Chondrocyte (in vitro differentiated cells): ENCODE measurements around the gene F5. TPM values are rescaled to one million over a fixed set of nuclear protein-coding genes. Genes with fewer than 3 reads are reported as not detected.

Source experiments
- DNase-seq: peaks from one replicate; pipeline ENCODE4 v3.0.0; 2021; ENCODE audit warnings: mixed read lengths, low spot score
- H3K27ac Mint-ChIP-seq: one replicate; pipeline ENCODE4 v1.8.0; 2021; ENCODE audit warnings: mild to moderate bottlenecking, moderate library complexity, mixed read lengths; ENCODE audit not compliant: unreplicated experiment
- H3K27me3 Mint-ChIP-seq: 2 replicates; pipeline ENCODE4 v1.8.0; 2021; ENCODE audit warnings: low read depth, mixed read lengths
- H3K36me3 Mint-ChIP-seq: 2 replicates; pipeline ENCODE4 v1.8.0; 2021; ENCODE audit warnings: low read depth, mixed read lengths
- H3K4me1 Mint-ChIP-seq: 2 replicates; pipeline ENCODE4 v1.8.0; 2021; ENCODE audit warnings: low read depth, mild to moderate bottlenecking, mixed read lengths
- H3K4me3 Mint-ChIP-seq: one replicate; pipeline ENCODE4 v1.8.0; 2021; ENCODE audit warnings: mild to moderate bottlenecking, moderate library complexity, mixed read lengths; ENCODE audit not compliant: unreplicated experiment
- H3K9me3 Mint-ChIP-seq: 2 replicates; pipeline ENCODE4 v1.8.0; 2021; ENCODE audit warnings: low read depth, mixed read lengths
- total RNA-seq: library from RNA; stranded (reverse); gene quantifications from 3 replicates; pipeline ENCODE4 v1.2.1, GENCODE V29; 2021
- TF ChIP-seq, protein P1 (sequence below): fragments of 200-600 bp; sonication (generic); IDR thresholded peaks from 2 replicates; pipeline ENCODE4 v1.5.0; 2021; ENCODE audit warnings: antibody characterized with exemption, mild to moderate bottlenecking, moderate library complexity

F5 gene
- total RNA-seq, 1 donor from 2014 or later = not detected

DNA sequence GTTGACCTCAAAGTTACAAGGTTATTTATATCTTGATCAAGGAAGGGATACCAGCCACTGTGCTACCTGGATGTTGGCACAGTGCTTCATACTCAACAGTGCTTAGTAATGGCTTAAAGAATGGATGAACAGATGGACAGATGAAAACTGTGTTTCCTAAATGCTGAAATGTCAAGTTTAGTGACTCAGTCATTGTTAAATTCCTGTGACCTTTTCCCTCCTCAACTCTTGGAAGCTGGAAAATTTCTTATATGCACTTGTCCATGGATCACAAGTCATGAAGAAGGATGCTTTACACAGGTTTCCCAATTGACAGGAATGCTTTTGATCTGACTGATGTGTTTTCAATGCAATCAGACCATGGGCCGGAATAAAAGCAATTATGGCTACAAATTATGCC lies 60.9 kb downstream of the F5 start:
- Mint-ChIP-seq H3K4me3 (no peak overlapping the region), H3K27me3 (peaks cover 4% of the 10 kb centered on the region), H3K9me3 (no peaks in the 10 kb centered on the region), H3K27ac (no peak overlapping the region), H3K36me3 (no peaks in the 10 kb centered on the region), H3K4me1 (peaks cover 2% of the 10 kb centered on the region)
- TF ChIP-seq, protein P1, sequence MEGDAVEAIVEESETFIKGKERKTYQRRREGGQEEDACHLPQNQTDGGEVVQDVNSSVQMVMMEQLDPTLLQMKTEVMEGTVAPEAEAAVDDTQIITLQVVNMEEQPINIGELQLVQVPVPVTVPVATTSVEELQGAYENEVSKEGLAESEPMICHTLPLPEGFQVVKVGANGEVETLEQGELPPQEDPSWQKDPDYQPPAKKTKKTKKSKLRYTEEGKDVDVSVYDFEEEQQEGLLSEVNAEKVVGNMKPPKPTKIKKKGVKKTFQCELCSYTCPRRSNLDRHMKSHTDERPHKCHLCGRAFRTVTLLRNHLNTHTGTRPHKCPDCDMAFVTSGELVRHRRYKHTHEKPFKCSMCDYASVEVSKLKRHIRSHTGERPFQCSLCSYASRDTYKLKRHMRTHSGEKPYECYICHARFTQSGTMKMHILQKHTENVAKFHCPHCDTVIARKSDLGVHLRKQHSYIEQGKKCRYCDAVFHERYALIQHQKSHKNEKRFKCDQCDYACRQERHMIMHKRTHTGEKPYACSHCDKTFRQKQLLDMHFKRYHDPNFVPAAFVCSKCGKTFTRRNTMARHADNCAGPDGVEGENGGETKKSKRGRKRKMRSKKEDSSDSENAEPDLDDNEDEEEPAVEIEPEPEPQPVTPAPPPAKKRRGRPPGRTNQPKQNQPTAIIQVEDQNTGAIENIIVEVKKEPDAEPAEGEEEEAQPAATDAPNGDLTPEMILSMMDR = no peak
- no peak for DNase-seq

DNA sequence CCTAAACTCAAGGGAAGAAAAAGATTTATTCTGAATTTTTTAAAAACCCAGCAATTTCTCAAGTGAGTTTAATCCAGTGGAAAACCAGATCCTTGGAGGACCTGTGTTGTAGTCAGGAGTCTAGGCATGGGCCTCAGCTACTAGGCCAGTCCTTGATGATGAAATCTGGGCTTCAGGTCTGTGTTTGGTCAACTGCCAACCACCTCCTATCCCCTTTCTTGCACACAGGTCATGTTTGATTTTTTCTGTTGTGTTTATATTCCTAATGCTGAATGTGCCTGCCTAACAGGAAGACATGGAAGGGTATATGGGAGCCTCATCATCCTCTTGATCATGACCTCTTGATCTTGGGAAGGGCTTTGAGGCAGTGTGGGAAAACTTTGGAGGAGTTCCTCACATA lies 62.4 kb downstream of the F5 start:
- Mint-ChIP-seq H3K27me3 (no peaks in the 10 kb centered on the region), H3K36me3 (no peaks in the 10 kb centered on the region), H3K4me1 (no peaks in the 10 kb centered on the region), H3K4me3 (no peak overlapping the region), H3K9me3 (no peaks in the 10 kb centered on the region), H3K27ac (no peak overlapping the region)
- TF ChIP-seq, protein P1 = no peak
- no peak for DNase-seq

DNA sequence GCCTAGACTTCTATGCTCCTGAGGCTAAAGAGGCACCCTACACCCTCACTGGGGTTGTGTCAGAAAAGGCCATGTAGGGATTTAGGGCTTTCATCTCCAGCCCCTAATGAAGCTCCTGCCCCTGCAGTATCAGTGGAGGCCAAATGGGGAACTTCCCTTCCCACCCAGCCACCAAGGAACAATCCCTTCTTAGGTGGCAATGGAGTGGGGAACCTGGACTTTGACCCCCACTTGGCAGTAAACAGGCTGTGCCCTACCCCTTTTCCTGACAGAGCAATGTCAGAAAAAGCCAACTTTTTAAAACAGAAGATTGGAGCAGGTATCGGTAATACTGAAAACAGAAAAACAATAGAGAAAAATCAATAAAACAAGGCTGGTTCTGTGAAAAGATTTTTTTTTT lies 65.1 kb downstream of the F5 start:
- Mint-ChIP-seq H3K4me3 (no peak overlapping the region), H3K36me3 (no peaks in the 10 kb centered on the region), H3K4me1 (no peaks in the 10 kb centered on the region), H3K27ac (no peak overlapping the region), H3K9me3 (no peaks in the 10 kb centered on the region), H3K27me3 (no peaks in the 10 kb centered on the region)
- TF ChIP-seq, protein P1 = no peak
- DNase-seq = no peak

DNA sequence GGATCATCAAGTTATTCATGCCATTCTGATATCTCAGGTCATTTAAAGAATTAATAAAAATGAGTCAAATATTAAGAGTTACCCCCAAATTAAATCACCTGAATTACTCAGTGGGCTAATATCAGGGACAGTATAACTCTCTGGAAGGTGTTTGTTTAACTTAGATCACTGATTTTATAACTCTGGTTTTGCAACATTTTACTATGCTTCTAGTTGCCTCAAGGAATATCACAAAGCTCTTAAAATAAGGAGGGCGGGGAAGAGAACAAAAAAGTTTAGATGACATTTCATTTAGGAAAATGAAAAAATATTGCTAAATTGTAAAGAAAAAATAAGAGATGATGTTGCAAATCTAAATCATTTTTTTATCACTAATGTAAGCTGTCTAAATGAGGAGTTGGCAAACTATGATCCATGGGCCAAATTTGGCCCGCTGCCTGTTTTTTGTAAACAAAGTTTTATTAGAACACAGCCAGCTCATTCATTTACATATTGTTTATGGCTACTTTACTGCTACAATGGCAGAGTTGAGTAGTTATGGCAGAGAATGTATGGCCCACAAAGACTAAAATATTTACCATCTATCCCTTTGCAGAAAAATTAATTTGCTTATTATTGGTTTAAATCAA lies 68.6 kb downstream of the F5 start:
- peaks cover 2% of the 10 kb centered on the region for H3K27me3 Mint-ChIP-seq
- DNase-seq = no peak
- no peaks in the 10 kb centered on the region for H3K9me3 Mint-ChIP-seq
- H3K4me3 Mint-ChIP-seq = no peak overlapping the region
- TF ChIP-seq, protein P1 = no peak
- no peak overlapping the region for H3K27ac Mint-ChIP-seq
- no peaks in the 10 kb centered on the region for H3K4me1 Mint-ChIP-seq
- no peaks in the 10 kb centered on the region for H3K36me3 Mint-ChIP-seq

DNA sequence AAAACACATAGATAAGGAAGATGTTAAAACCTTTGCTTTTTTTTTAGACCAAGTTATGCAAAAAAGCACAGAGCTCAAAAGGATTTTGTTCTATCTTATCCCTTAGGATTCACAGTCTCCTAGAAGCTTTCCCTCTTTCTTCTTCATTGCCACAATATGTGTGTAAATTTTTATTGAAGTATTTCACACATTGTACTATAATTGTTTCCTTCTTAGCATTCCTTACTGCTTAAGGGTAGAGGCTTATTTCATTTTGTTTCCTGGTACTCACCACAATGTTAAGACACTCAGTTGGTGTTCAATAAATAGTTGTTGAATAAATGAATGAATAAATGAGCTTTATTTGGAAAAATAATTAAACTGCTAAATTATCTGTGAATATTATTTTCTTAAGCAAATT lies 70.6 kb downstream of the F5 start:
- H3K27me3 Mint-ChIP-seq = peaks cover 2% of the 10 kb centered on the region

More for the DNA sequence above, 70.6 kb downstream of the F5 start:
- Mint-ChIP-seq H3K9me3 (no peaks in the 10 kb centered on the region), H3K4me3 (no peak overlapping the region), H3K27ac (no peak overlapping the region), H3K36me3 (no peaks in the 10 kb centered on the region), H3K4me1 (no peaks in the 10 kb centered on the region)
- TF ChIP-seq, protein P1 = no peak
- DNase-seq = no peak
